GM19324 (cell line): ENCODE results near the gene COPB1.
A peak's percentile ranks its signal among the peaks of the same experiment; 100 is the strongest.
"Not testable (repeated sequence)": the region's sequence is repeated elsewhere in the genome, so short reads cannot be mapped to it uniquely, and the experiment has no call there.

Experiments used
- ATAC-seq: cut with Tn5 transposase; IDR thresholded peaks from one replicate; pipeline ENCODE4 v1.9.1; 2021; ENCODE audit warnings: mild to moderate bottlenecking, moderate library complexity; ENCODE audit not compliant: unreplicated experiment, low FRiP score

COPB1 gene

GRCh38 chr11:14499560-14500180 lies at the start of gene COPB1:
COPB1 (minus strand) TSS chr11:14499811; CDS start chr11:14498928, 883 bp downstream.
- ATAC-seq = peak; percentile 92

GRCh38 chr11:14547440-14547839 lies 47.8 kb upstream of the COPB1 start:
- no peak for ATAC-seq

- no peak for ATAC-seq
Observed at GRCh38 chr11:14546672-14547071, 47.1 kb upstream of the COPB1 start.

- peak; percentile 52 for ATAC-seq
Observed at GRCh38 chr11:14544611-14545010, 45.0 kb upstream of the COPB1 start.

- ATAC-seq = no peak
Observed at GRCh38 chr11:14543260-14543659, 43.6 kb upstream of the COPB1 start.

- ATAC-seq = no peak
Observed at GRCh38 chr11:14542324-14542723, 42.7 kb upstream of the COPB1 start.

- no peak for ATAC-seq
Observed at GRCh38 chr11:14541192-14541947, 41.8 kb upstream of the COPB1 start.

GRCh38 chr11:14539982-14540421 lies 40.4 kb upstream of the COPB1 start:
- no peak for ATAC-seq

GRCh38 chr11:14538926-14539554 lies 39.4 kb upstream of the COPB1 start:
- no peak for ATAC-seq

- ATAC-seq = no peak
Observed at GRCh38 chr11:14538271-14538925, 38.8 kb upstream of the COPB1 start.

GRCh38 chr11:14537134-14537599 lies 37.6 kb upstream of the COPB1 start:
- peak; percentile 59 for ATAC-seq

GRCh38 chr11:14535166-14535565 lies 35.6 kb upstream of the COPB1 start:
- ATAC-seq = not testable (repeated sequence)

- ATAC-seq = no peak
Observed at GRCh38 chr11:14529951-14530350, 30.3 kb upstream of the COPB1 start.

- no peak for ATAC-seq
Observed at GRCh38 chr11:14529321-14529720, 29.7 kb upstream of the COPB1 start.

GRCh38 chr11:14522801-14523200 lies 23.2 kb upstream of the COPB1 start:
- no peak for ATAC-seq

GRCh38 chr11:14522245-14522644 lies 22.6 kb upstream of the COPB1 start:
- no peak for ATAC-seq

GRCh38 chr11:14520747-14521151 lies 21.1 kb upstream of the COPB1 start:
- ATAC-seq = no peak

GRCh38 chr11:14519917-14520746 lies 20.5 kb upstream of the COPB1 start, which contains the start of gene PSMA1:
PSMA1 (minus strand) TSS chr11:14520386; CDS start chr11:14520299, 87 bp downstream.
- peak; percentile 94 for ATAC-seq

- peak; percentile 4 for ATAC-seq
Observed at GRCh38 chr11:14519597-14519916, 19.9 kb upstream of the COPB1 start.

- no peak for ATAC-seq
Observed at GRCh38 chr11:14518820-14519219, 19.2 kb upstream of the COPB1 start.
